GM21526 (cell line): Measurements from ENCODE around the gene AZIN2.
"Not testable (repeated sequence)": the region's sequence is repeated elsewhere in the genome, so short reads cannot be mapped to it uniquely, and the experiment has no call there.

Experiments used
- ATAC-seq: cut with Tn5 transposase; IDR thresholded peaks from one replicate; pipeline ENCODE4 v1.9.1; 2021; ENCODE audit warnings: moderate library complexity; ENCODE audit not compliant: unreplicated experiment, low FRiP score

Gene AZIN2

DNA sequence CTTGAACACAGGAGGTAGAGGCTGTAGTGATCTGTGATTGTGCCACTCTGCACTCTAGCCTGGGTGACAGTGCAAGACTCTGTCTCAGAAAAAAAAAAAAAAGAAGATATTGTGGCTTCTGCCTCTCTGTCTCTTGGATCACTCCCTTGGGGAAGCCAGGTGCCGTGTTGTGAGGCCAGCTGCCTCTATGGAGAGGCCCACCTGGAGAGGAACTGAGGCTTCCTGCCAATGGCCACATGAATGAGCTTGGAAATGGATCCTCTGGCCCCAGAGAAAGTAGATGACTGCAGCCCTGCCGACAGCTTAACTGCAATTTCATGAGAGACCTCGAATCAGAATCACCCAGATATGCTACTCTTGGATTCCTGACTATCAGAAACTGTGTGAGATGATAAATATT is 24.5 kb upstream of the AZIN2 start:
- ATAC-seq = no peak

- ATAC-seq = no peak
Observed at GRCh38 chr1:33057095-33057494, 23.9 kb upstream of the AZIN2 start.

DNA sequence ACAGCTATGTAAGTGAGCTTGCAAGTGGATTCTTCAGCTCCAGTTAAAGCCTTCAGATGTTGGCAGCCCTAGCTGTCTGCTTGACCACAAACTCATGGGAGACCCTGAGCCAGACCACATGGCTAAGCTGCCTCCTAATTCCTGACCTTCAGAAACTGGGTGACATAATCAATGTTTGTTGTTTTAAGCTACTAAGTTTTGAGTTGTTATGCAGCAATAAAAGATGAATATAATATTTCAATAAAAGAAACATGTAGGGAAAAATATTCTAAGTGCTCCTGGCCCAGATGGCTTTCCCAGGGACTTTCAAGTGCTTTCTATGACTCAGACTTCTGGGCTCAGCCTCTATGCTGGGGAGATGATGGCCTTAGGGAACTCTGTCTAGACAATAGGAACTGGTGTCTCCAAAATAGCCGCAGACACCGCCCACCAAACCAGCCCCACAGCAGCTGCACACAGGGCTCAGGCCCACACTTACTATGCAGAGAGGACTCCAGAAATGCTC is 20.3 kb upstream of the AZIN2 start:
- no peak for ATAC-seq

DNA sequence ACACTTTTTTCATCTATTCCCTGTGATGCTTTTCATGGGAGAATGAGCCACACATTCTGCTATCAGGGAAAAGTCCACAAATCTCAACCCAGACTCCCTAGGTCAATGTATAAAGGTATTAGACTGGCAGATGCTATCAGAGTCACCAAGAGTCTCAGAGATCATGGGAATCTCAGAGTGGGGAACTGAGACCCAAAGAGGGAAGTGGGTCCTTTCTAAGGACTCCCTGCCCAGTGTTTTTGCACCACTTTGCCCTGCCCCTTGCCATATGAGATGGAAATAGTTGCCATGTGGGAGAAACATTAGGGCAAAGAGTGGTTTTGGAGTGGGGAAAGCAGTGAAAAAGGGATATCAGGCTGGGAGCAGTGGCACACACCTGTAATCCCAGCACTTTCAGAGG is 19.1 kb upstream of the AZIN2 start:
- no peak for ATAC-seq

GRCh38 chr1:33064284-33064683 is 16.7 kb upstream of the AZIN2 start:
- not testable (repeated sequence) for ATAC-seq

GRCh38 chr1:33065301-33065700 is 15.7 kb upstream of the AZIN2 start:
- no peak for ATAC-seq

DNA sequence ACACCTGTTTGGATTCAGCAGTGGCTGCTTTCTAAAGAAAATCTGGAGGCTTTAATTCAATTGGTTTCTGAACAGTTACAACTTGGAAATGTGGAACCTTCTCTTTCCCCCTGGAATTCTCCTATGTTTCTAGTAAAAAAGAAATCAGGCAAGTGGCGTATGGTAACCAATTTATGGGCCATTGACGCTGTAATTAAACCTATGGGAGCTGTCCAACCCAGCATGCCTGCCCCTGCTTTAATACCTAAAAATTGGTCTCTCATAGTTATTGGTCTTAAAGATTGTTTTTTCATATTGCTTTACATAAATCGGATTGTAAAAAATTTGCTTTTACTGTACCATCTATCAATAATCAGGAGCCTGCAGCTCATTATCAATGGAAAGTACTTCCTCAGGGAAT is 14.5 kb upstream of the AZIN2 start:
- ATAC-seq = not testable (repeated sequence)

DNA sequence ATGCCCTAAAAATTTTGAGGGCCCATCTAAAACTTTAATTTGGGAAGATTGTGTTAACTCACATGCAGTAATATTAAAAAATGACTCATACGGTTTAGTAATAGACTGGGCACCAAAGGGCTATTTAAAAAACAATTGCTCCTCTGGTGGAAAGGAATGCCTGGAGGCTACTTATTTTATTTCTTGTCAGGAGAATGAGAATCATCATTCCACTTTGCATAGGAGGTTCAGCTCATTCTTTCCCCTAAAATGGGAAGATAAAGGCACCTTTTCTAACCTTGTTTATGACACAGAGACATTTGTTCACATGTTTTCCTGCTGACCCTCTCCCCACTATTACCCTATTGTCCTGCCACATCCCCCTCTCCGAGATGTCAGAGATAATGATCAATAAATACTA is 12.8 kb upstream of the AZIN2 start:
- not testable (repeated sequence) for ATAC-seq

GRCh38 chr1:33070628-33071027 is 10.3 kb upstream of the AZIN2 start:
- ATAC-seq = no peak

- ATAC-seq = no peak
Observed at GRCh38 chr1:33072707-33073106, 8.2 kb upstream of the AZIN2 start.

GRCh38 chr1:33074193-33074945 is 6.6 kb upstream of the AZIN2 start:
- ATAC-seq = no peak

- no peak for ATAC-seq
Observed at GRCh38 chr1:33078030-33078591, 2.8 kb upstream of the AZIN2 start.

GRCh38 chr1:33080373-33080772 is 580 bp upstream of the AZIN2 start:
- no peak for ATAC-seq

DNA sequence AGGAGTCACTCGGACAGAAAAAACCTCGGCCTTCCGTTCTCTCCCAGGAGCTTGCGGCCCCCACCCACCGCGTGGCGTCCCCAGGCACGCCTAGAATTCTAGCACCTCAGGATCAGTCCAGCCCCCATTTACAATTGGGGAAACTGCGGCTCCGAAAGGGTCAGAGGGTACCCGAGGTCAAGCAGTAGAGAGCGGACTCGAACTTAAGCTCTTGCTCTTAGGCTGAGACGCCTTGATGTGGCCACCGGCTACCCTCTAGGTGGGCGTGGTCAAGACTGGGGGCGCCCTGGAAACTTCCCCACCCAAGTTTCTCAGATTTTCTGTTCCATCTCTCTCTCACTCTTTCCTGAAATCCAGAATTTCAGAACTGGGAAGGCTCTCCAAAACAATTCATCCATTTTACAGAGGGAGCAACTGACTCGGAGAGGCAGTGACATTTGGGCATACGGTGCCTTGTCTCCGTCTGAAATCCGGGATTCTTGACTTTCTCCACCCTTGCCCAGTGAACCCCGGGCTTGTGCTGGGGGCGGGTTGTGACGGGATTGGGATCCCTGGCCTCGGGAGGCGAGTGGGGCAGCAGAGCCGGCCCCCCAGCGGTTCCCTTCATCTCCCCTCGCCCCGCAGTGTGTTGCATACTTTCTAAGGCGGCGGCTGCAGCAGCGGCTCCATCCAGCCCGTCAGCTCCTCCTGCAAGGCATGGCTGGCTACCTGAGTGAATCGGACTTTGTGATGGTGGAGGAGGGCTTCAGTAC is 777 bp downstream of the AZIN2 start:
- ATAC-seq = no peak

GRCh38 chr1:33082575-33083108 is 1.7 kb downstream of the AZIN2 start:
- no peak for ATAC-seq

GRCh38 chr1:33085332-33085731 is 4.4 kb downstream of the AZIN2 start:
- no peak for ATAC-seq

GRCh38 chr1:33086384-33086850 is 5.5 kb downstream of the AZIN2 start:
- ATAC-seq = no peak

GRCh38 chr1:33087677-33088076 is 6.7 kb downstream of the AZIN2 start:
- no peak for ATAC-seq

DNA sequence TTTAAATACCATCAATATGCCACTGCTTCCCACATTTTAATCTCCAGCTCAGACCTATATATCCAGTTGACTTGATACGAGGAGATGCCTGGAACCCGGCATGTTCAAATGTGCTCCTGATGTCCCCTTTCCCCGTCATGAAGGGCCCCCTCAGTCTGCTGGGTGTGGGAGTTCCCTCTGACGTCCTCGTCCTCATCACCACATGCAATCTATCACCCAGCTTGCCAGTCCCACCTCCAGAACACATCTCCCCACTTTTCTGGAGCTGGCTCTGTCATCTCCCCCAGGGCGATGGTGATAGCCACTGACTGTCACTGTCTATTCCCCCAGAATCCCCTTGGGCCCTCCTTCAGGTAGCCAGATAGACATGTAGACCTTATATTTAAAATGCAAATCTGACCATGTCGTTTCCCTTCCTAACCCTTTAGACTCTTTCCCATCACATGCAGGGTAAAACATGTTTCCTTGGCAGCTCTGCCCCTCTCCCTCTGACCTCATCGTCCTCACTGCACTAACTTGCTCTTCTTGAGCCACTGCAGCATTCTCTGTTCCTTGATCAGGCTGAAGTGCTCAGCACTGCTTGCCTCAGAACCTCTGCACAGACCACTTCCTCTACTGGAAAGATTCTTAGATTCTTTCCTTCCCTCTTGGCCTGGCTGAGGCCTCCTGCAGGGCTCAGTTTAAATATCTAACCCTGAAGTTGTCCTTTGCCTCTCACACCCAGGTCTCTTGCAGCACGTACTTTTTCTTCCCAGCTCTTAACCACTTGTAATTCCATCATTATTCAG is 7.4 kb downstream of the AZIN2 start:
- ATAC-seq = no peak

DNA sequence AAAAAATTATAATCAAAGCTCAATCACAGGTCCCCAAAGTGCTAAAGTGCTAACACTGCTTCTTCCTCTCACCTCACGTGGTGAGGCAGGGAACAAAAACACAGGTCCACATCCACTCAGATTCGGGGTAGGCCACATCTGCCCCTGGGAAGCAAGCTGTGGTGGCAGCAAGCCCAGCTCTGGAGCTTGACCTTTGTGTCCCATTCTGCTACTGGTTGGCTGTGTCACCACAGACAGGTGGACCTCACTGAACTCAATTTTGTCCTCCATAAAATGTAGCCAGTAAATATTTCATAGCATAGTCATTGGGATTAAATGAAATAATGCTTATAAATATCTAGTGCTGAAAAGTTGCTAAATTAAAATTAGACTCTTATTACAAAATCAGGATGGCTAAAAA is 8.5 kb downstream of the AZIN2 start:
- ATAC-seq = no peak
